ENCODE results near the gene AOX1. TPM values are rescaled to one million over a fixed set of nuclear protein-coding genes. Genes with fewer than 3 reads are reported as not detected.

AOX1 gene
- total RNA-seq, 2 donors from 2014 or later: 0.17 to 0.26 TPM

Other genes with a start within 250 kb of the AOX1 start
- gene KCTD18, start 75.9 kb upstream of the AOX1 start, total RNA-seq: 10 to 100 TPM in 1 of 2 donors, 1 to 10 TPM in 1; 9.2 to 12.4 TPM
- 10 to 100 TPM; 18.2 to 31.0 TPM for gene SGO2, start 59.8 kb upstream of the AOX1 start, total RNA-seq
- gene BZW1, start 225.9 kb downstream of the AOX1 start, total RNA-seq: 100 to 1,000 TPM; 327 to 422 TPM

All from natural killer cell treated with Interleukin-12 subunit alpha and Interleukin-12 subunit beta and Interleukin-15 and Interleukin-18, amount 100 ng/mL, for 72 hours (primary cell).